SKM-1 (cell line): ENCODE data around the gene DRAP1.
"Not testable (repeated sequence)": the region's sequence is repeated elsewhere in the genome, so short reads cannot be mapped to it uniquely, and the experiment has no call there.

ENCODE experiments used
- DNase-seq: peaks from one replicate; lab custom pipeline; 2025; ENCODE audit not compliant: unreplicated experiment; lab: John Stamatoyannopoulos, UW

Gene DRAP1

DNA sequence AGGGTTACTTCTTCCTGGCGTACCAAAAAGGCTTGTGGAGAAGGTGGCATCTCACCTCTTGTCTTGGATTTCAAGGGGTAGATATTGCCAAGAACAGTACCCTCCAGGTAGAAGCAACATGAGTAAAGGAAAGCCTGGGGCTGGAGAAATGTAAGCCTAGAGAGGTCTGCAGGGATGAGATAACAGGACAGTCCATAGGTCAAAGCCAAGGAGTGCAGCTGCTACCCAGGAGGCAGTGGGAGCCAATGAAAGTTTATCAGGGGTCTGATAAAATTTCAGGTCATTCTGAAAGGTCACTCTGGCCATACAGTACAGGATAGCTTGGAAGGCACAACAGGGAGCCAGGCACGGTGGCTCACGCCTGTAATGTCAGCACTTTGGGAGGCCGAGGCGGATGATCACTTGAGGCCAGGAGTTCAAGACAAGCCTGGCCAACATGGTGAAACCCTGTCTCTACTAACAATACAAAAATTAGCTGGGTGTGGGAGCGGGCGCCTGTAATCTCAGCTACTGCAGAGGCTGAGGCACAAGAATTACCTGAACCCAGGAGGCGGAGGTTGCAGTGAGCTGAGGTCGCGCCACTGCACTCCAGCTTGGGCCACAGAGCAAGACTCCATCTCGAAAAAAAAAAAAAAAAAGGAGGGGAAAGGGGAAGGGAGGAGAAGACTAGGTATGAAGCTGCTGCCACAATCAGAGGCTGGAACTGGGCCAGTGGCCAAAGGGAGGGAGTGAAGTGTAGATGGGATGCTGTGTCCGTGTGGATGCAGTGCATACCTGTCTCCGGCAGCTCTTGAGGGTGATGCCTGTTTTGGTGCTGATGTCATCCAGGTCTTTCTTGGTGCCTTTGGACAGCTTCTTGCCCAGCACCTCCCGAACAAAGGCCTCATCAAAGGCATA lies 32.2 kb upstream of the DRAP1 start:
- DNase-seq, result no peak

DNA sequence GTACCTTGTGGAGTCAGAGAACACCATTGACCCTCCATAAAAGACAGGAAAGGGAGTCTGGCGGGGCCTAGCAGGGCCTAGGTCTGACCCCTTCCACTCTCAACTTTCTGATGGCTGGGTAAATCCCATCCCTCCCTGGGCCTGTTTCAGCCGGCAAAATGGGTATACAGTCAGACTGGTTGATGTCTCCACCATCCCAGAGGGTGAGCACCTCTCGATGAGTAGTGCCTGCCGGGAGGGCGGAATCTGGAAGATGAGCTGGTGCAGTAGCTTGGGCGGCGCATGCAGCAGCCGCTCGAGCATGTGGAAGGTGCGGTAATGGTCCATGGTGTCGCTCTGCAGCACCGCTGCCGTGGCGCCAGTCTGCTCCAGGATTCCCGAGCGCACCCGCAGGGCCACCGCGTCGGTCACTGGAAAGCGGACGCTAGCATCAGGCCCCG lies 31.5 kb upstream of the DRAP1 start:
- no peak for DNase-seq

DNA sequence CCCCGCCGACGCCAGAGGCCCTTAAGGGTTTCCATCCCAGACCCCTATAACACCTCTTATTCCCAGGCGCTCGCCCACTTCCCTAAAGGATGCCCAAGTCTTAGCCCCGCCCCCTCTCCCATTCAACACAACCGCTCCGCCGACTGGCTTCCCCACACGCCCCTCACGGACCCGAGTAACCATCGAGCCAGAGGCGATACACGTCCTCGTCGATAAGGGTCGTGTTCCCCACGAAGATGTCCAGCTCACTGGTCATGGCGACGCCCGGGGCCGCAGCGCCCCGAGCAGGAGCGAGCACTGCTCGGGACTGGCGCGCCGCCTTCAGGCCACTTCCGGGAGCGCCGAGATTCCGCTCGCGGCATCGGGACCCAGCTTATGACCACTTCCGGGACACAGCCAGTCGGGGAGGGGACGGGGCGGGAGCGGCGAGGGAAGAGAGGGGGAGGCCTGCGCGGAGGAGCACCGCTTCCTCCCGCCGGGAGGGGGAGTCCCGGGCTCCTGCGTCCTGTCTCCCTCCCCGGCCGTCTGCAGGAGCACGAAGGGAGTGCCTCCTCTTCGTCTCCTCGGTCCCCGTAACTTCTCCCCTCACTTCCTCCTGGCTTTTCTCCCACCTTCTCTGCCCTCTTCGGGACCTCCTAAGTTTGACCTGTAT lies 30.9 kb upstream of the DRAP1 start, which contains the start of gene FIBP:
Gene FIBP, minus strand, starts transcription at position 309 of the 652 bp plus-strand sequence. Its CDS starts 53 bp downstream, at position 256.
- peak; percentile 95 for DNase-seq

DNA sequence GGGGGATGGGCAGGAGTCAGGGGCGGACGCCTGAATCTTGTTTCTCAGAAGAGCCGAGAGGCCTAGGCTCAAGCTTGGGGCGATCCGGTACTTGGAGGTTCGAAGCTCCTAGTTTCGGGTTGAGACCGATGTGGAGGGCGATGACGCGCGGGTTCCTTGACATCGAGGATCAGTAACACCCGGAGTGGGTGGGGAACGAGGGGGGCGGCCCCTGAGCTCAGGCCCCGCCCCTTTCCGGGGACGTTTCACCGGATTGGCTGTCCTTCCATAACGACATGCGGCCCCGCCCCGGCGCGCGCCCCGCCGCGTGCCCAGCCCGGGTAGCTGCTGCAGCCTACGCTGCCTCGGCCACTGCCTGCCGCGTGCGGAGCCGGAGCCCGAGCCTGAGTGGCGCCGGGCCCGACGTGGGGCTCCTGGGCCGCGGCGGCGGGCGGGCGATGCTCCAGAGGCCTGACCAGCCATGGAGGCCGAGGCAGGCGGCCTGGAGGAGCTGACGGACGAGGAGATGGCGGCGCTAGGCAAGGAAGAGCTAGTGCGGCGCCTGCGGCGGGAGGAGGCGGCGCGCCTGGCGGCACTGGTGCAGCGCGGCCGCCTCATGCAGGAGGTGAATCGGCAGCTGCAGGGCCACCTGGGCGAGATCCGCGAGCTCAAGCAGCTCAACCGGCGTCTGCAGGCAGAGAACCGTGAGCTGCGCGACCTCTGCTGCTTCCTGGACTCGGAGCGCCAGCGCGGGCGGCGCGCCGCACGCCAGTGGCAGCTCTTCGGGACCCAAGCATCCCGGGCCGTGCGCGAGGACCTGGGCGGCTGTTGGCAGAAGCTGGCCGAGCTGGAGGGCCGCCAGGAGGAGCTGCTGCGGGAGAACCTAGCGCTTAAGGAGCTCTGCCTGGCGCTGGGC lies 28.7 kb upstream of the DRAP1 start, which contains the start of gene CCDC85B:
Gene CCDC85B, plus strand, starts transcription at position 350 of the 895 bp plus-strand sequence. Its CDS starts 111 bp downstream, at position 461.
- DNase-seq, result peak; percentile 89

DNA sequence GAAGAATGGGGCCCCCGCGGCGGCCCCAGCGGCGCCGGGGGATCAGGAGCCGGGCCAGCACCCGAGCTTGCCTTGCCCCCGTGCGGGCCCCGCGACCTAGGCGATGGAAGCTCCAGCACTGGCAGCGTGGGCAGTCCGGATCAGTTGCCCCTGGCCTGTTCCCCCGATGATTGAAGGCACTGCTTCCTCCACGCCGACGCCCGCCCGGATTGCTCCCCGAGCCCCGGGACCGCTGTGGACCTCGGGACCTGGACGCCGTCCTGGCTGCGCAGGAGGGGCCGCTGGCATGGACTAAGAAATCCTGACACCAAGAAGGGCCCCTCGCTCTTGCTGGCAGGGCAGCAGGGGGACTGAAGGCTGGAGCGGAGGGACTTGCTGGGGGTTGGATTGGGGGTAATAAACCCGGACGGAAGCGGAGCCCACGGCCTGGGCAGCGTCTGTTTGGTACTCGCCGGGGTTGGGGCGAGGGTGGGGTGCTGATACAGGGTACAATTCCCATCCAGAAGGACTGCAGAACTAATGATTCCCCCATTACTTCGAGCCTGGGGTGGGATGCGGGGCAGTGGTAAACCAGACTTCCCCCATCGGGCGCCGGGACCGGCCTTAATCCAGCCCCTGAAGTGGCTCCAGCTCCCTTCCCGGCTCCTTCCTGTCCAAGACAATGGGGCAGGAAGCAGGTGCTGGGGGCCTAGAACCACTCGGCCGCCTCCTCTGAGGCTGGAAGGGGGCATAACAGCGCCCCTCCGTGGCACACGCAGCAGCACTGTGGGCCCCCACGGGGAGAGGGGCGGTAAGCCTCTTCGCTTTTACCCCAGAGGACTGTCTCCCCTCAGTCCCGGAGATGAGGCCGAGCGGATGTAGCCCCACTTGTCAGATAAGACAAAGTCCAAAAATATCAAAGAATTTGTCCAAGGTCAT lies 27.7 kb upstream of the DRAP1 start:
- no peak for DNase-seq

DNA sequence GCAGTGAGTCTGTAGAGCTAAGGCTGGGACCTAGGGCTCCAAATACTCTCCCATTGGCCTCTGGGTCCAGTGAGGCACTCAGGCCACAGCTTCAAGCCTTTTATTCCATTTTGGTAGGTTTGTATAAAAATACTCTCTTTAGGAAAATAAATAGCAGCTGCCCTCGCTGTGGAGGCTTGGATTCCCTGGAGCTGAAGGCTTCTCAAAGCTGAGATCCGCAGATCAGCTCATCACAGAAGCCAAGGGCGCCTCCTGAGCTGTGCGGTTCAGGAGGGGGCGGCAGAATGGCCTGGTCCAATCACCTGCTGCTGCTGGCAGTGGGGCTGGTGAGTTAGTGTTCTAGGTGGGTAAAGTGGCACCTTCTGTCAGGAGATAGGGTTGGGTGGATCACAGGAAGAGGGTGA lies 27.1 kb upstream of the DRAP1 start:
- DNase-seq, result not testable (repeated sequence)

DNA sequence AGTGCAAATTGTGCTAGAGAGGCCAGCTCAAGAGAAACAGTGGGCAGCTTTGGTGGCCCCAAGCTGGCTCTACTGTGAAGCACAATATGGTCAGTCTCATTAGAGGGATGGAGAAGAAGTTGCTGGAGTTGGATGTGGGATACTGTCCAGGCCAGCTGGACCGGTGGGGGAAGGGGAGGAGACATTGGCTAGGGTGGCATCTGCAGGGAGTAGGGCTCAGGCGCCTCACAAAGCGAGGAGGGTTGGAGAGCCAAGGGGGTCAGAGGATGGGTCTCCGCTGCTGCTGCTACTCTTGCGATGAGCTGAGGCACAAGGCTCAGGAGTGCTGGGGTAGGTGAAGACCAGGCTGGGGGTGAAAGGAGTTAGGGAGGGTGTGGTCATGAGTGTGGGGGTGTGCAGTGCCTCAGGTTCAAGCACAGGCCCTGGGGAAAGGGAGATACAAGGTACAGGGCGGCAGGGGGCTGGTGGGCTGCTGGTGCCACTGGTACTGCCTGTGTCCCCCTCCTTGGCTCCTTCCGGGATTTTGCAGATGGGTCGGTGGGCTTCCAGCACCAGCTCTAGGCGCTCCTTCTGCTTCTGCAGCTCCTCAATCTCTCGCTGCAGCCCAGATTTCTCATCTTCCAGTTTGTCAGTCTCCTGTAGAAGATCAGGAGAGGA lies 26.4 kb upstream of the DRAP1 start:
- no peak for DNase-seq

DNA sequence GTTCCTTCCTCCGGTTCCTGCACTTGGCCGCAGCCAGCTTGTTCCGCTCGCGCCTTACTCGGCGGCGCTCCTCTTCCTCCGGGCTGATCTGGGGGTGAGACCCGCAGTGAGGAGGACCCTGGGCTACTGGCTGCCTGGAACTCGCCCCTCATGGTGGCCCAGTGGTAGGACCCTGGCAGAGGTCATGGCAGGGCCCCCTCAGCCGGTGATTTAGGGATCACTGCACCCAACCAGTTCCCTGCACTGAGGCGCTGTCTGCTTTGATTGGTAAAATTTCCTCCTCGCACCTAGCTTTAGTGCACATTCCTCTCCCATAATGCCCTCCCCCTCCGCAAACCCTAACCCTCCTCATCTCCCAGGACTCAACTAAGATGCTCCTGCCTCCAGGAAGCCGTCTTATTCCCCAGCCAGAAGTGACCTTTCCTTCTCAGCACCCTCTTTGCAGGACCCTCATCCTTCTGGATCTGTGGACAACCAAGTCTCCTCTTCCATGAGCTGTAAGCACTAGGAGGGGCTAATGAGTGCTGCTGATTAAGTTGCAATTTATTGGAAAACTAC lies 25.1 kb upstream of the DRAP1 start:
- no peak for DNase-seq

DNA sequence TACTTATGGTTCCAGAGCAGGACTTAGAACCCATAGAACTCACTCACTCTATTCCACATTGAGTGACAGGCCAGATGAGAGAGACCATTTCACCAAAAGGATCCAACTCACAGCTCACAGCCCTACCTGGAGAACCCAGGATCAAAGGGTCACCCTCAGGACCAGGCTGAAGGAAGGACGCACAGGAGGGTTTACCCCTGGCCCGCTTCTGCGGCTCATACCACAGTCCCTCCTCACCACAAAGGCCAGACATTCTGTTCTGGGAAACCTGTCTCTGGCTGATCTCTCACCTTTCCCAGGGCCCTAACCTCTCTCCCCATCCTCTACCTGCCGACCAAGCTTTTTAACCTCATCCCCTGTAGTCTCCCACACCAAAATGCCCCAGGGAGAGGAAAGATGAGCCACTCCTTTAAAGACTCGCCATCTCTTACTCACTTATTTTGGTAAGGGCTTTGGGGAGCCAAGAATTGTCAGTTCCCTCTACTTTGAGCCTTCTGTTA lies 23.7 kb upstream of the DRAP1 start:
- no peak for DNase-seq

DNA sequence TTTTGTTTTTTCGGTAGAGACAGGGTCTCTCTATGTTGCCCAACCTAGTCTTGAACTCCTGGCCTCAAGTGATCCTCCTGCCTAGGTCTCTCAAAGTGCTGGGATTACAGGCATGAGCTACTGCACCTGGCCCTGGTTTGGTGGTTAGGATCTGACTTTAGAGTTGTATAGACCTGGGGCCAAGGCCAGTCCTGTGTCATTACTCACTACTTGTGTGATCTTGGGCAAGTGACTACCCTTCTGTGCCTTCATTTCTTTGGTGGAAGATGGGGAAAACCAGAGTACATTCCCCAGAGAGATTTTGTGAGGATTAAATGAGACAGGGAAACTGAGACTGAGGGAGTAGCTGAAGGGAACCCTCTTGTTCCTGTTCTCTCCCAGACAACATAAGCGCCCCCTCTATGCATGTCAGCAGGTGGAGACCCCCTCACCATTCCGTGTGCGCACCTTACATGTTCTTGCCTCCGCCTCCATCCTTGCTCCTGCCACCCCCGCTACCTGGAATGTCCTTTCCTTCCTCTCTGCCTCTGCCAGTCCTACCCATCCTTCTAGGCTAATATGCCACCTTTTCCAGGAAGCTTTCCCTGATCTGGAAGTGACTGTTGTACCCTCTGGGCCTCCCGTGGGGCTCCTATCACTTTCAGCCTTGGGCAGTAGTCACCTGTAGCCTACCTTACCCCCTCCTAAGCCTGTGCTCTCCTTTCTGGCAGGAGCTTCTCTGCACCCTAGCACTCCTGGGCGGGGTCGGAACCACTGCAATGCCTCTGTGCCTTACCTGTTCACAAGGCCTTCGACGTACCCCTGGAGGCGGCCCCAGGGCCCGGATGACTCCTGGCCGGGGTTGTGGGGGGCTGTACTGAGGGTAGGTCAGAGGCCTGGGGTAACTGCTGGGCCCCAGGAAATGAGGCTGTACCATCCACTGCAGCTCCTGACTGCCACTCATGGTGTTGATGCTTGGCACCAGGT lies 22.9 kb upstream of the DRAP1 start:
- no peak for DNase-seq

DNA sequence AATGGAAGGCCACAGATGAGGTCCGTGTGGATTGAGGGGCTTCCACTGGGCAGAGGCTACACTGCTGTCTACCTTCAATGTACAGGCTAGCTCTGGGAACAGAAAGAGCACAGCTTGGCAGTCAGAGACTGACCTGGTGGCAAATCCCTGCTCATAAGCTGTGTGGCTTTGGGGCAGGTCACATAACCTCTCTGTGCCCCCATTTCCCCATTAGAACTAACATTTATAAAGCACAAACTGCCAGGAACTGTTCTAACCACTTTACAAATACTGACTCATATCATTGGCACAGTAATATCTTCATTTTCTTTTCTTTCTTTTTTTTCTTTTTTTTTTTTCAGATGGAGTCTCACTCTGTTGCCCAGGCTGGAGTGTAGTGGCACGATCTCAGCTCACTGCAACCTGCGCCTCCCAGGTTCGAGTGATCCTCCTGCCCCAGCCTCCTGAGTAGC lies 22.2 kb upstream of the DRAP1 start:
- DNase-seq, result no peak

DNA sequence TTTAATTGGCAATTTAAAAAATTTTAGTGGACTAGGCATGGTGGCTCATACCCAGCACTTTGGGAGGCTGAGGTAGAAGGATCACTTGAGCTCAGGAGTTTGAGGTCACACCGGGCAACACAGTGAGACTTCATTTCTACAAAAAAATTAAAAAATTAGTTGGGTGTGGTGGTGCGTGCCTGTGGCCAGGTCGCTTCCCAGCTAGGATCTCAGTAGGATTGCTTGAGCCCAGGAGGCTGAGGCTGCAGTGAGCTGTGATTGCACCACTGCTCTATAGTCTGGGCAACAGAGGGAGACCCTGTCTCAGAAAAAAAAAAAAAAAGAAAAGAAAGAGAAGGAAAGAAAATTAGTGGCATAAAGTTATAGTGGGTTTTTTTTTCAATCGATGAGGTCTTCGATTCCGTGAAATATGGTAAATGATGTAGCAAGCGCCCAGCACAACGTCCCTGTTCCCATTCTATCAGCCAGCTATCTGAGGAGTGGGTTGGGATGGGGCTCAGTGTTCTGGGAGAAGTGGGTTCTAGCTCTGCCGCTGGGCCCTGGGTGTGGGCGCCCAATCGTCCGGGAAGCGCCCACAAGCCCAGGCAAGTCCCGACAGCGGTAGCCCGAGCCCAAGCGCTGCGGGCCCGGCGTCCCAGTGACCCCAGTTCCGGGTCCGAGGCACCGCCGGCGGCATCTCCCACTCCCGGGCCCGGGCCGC lies 20.4 kb upstream of the DRAP1 start:
- no peak for DNase-seq

DNA sequence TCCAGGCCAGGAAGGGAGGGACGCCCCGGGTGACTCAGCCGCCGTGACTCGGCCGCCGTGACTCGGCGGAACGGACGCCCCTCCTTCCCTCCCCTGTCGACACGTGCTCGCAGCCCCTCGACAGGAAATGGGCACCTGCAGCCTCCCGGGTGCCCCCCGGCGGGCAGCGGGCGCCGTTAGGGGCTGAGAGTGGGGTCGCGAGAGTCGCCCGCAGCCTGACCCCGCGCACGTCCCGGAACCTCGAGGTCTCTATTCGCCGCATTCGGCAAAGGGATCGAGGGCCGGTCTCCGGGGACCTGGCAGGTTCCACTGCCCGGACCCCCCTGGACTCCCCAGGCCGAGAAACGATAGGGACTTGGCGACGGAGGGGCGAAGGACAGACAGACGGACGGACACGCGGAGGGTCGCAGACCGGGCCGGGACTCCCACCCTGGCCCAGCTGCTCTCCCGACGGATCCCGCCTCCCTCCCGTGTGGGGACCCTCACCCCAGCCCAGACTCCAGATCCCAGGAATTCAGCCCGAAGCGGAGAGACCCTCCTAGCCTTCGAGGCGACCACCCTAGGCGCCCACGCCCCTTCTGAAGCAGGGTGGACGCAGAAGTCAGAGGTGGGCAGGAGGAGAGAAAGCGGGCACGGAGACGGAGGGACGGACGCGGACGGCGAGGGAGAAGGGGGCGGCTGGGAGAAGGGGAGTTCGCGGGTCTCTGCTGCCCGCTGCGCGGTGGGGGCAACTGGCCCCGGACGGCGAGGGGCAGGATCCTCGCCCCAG lies 19.7 kb upstream of the DRAP1 start:
- DNase-seq, result no peak

DNA sequence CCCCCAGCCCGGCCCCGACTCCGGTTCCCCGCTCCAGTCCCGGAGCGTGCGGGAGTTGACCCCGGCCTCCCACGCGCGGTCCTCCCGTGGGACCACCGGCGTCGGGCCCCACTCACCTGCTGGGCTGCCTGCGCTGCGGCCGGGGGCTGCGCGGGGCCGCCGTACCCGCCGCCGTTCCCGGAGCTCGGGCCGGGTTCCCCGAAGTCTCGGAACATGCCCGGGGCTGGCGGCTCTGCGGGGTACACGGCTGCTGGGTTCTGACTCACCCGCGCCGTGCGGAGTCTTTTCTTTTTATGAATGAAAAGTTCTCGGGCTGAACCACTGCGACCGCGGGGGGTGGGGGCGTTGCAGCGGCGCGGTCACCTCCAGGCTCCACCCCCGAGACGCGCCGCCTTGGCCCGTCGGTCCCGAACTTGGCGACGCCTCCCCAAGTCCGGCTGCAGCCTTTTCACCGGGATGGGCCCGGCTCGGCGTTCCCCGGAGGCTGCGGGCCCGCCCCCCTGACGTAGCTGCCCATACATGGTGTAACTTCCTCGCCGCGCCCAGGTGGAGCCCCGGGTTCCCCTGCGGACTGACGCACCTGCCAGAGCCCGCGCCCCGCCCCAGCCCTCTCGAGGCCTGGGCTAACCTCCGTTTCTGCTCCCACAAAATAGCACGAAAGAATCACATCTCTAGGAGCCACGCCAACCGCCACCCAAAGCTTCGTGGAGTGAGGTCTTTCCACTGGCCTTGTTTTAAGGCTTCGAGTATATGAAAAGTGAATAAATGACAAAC lies 18.9 kb upstream of the DRAP1 start, which contains the start of gene FOSL1:
Gene FOSL1, minus strand, starts transcription at position 264 of the 774 bp plus-strand sequence. Its CDS starts 49 bp downstream, at position 215.
- peak; percentile 58 for DNase-seq

DNA sequence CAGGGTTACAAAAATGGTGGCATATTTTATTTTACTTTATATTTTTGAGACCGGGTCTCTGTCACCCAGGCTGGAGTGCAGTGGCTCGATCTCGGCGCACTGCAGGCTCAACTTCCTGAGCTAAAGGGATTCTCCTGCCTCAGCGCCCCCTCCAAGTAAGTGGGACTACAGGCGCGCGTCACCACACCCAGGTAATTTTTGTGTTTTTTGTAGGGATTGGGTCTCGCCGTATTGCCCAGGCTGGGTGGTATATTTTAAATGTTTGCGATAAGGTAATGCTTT lies 18.4 kb upstream of the DRAP1 start:
- no peak for DNase-seq

DNA sequence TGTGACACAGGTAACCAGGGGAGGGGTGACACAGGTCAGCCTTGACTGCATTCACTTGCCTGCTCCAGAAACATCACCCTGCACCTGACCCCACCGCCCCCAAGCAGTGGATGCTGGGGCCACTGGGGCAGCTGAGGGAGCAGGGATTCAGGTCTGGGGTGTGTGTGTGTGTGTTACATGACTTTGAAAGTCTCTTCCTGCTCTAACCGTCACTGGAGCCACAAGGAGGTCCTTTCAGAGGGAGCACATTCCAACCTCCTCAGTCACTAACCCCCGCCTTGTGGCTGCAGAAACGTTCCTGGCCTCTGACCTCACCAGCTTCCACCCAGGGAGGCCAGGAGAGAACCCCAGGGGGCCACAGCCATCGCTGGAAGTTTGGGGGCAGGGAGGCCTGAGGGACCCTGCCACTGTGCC lies 16.2 kb upstream of the DRAP1 start:
- no peak for DNase-seq
